Measurements from ENCODE around the gene DUS1L. TPM values are rescaled to one million over a fixed set of nuclear protein-coding genes. Genes with fewer than 3 reads are reported as not detected.

The DUS1L gene
- total RNA-seq, 1 experiment from 2014 or later: 126 TPM

GRCh38 chr17:82086941-82087906, 21.6 kb upstream of the DUS1L start:
- no peak for DNase-seq
- H3K27me3 ChIP-seq: no peaks in the 10 kb centered on the region
- H3K4me1 ChIP-seq: no peaks in the 10 kb centered on the region
- H3K4me3 ChIP-seq: no peak overlapping the region
- H3K27ac ChIP-seq: no peak overlapping the region
- peaks cover 100% of the 10 kb centered on the region for H3K36me3 ChIP-seq
- no peaks in the 10 kb centered on the region for H3K9me3 ChIP-seq (replicated peaks)

- Histone ChIP-seq H3K27me3 (no peaks in the 10 kb centered on the region), H3K27ac (no peak overlapping the region), H3K9me3 (replicated peaks) (no peaks in the 10 kb centered on the region), H3K36me3 (peaks cover 98% of the 10 kb centered on the region), H3K4me3 (no peak overlapping the region), H3K4me1 (no peaks in the 10 kb centered on the region)
- no peak for DNase-seq
Observed at GRCh38 chr17:82085931-82086764, 20.5 kb upstream of the DUS1L start.

DNA sequence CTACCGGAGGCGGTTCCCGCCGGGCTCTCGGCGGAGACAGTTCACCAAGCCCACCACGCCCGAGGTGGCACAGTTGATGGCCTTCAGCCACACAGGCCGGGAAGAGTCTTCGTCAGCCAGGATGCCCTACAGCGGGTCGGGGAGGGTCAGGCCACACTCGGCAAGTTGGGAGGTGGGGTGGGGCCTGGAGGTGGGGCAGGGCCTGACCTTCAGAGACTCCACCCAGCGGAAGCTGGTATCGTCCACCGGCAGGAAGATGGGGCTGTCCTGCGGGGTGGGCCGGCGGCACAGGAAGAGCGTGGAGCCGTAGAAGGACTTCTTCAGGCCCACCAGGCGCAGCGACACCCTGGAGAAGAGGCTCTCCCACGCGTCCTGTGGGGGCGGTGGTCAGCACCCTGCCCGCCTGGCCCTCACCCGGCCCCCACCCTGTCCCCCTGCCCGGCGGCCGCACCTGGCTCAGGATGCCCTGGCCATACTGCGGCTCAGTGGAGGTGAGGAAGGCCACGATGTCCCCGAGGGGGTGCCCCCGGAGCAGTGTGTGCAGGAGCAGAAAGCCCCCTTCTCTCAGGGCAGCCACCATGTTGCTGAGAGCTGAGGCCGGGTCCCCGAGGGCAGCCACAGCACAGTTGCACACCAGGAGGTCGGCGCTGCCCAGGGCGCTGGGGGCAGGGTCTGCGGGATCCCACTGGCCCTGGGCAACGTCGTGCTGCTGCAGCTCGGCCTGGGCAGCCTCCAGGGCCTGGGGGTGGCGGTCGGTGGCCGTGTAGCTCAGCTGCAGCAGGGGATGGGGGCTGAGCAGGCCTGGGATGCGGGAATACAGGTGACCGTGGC, 19.6 kb upstream of the DUS1L start:
- H3K27me3 ChIP-seq: no peaks in the 10 kb centered on the region
- peaks cover 98% of the 10 kb centered on the region for H3K36me3 ChIP-seq
- H3K4me3 ChIP-seq: no peak overlapping the region
- DNase-seq: no peak
- no peaks in the 10 kb centered on the region for H3K9me3 ChIP-seq (replicated peaks)
- no peak overlapping the region for H3K27ac ChIP-seq
- no peaks in the 10 kb centered on the region for H3K4me1 ChIP-seq

DNA sequence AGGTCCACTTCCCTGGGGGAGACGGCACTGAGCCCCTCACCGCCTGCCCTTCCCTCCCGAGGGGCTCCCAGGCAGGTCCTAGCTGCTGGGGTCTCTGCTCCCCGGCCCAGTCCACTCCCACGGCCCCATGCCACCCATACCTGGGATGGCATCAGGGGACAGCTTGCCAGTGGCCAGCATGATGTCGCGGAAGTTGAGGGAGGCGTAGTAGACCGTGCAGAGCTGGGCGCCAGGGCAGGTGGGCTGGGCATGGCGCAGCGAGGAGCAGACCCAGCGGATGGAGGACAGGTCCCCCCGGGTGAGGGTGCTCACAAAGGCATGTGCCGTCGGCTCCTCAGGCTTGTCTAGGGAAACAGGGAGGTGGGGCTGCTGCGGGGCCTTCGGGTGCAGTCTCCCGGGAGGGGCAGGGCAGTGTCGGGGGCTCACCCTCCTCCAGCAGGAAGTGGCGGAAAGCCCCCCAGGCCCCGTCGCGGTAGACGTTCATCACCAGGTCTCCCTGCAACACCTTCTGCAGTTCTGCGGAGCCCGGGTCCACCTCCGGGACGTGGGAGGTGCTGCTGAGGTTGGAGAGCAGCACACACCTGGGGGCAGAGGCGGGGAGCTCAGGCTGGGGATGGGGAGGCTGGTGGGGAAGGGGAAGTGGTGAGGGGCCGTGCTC, 18.9 kb upstream of the DUS1L start:
- no peaks in the 10 kb centered on the region for H3K27me3 ChIP-seq
- H3K4me1 ChIP-seq: no peaks in the 10 kb centered on the region
- no peaks in the 10 kb centered on the region for H3K9me3 ChIP-seq (replicated peaks)
- H3K36me3 ChIP-seq: peaks cover 98% of the 10 kb centered on the region
- no peak overlapping the region for H3K4me3 ChIP-seq
- DNase-seq: no peak
- H3K27ac ChIP-seq: no peak overlapping the region

GRCh38 chr17:82083533-82084359, 18.1 kb upstream of the DUS1L start:
- Histone ChIP-seq H3K4me3 (no peak overlapping the region), H3K27me3 (no peaks in the 10 kb centered on the region), H3K27ac (no peak overlapping the region), H3K36me3 (peaks cover 95% of the 10 kb centered on the region), H3K9me3 (replicated peaks) (no peaks in the 10 kb centered on the region), H3K4me1 (no peaks in the 10 kb centered on the region)
- no peak for DNase-seq

- Histone ChIP-seq H3K4me1 (no peaks in the 10 kb centered on the region), H3K36me3 (peaks cover 94% of the 10 kb centered on the region), H3K4me3 (no peak overlapping the region)
Observed at GRCh38 chr17:82083009-82083408, 17.4 kb upstream of the DUS1L start.

GRCh38 chr17:82082456-82082855, 16.9 kb upstream of the DUS1L start:
- no peak overlapping the region for H3K4me3 ChIP-seq
- no peaks in the 10 kb centered on the region for H3K4me1 ChIP-seq
- no peak overlapping the region for H3K27ac ChIP-seq
- H3K9me3 ChIP-seq (replicated peaks): no peaks in the 10 kb centered on the region
- no peak for DNase-seq
- no peaks in the 10 kb centered on the region for H3K27me3 ChIP-seq
- peaks cover 91% of the 10 kb centered on the region for H3K36me3 ChIP-seq

More at GRCh38 chr17:82083009-82083408, 17.4 kb upstream of the DUS1L start:
- Histone ChIP-seq H3K27ac (no peak overlapping the region), H3K9me3 (replicated peaks) (no peaks in the 10 kb centered on the region), H3K27me3 (no peaks in the 10 kb centered on the region)
- no peak for DNase-seq

DNA sequence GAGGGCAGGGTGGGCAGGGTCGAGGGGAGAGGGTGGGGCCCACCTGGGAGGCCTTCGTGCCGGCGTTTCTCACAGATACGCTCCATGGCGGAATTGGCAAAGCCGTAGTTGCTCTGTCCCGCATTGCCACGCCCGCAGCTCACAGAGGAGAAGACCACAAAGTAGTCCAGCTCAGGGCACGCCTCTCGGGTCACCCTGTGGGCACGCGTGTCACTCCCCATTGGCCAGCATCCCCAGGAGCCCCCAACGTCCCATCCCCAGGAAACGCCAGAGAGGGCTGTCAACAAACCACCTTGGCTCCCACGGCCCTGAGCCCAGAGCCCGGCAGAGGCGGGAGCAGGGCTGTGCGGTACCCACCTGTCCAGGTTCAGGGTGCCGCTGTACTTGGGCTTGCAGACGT, 16.4 kb upstream of the DUS1L start:
- Histone ChIP-seq H3K27ac (no peak overlapping the region), H3K4me3 (no peak overlapping the region), H3K4me1 (no peaks in the 10 kb centered on the region), H3K36me3 (peaks cover 86% of the 10 kb centered on the region), H3K9me3 (replicated peaks) (no peaks in the 10 kb centered on the region), H3K27me3 (no peaks in the 10 kb centered on the region)
- no peak for DNase-seq

GRCh38 chr17:82081546-82081945, 15.9 kb upstream of the DUS1L start:
- Histone ChIP-seq H3K27ac (no peak overlapping the region), H3K9me3 (replicated peaks) (no peaks in the 10 kb centered on the region), H3K4me3 (no peak overlapping the region), H3K36me3 (peaks cover 82% of the 10 kb centered on the region), H3K27me3 (no peaks in the 10 kb centered on the region), H3K4me1 (no peaks in the 10 kb centered on the region)
- DNase-seq: no peak

- DNase-seq: no peak
- Histone ChIP-seq H3K36me3 (peaks cover 76% of the 10 kb centered on the region), H3K27ac (no peak overlapping the region)
Observed at GRCh38 chr17:82080789-82081464, 15.3 kb upstream of the DUS1L start.

GRCh38 chr17:82080048-82080788, 14.6 kb upstream of the DUS1L start:
- Histone ChIP-seq H3K9me3 (replicated peaks) (no peaks in the 10 kb centered on the region), H3K36me3 (peaks cover 69% of the 10 kb centered on the region), H3K27ac (no peak overlapping the region), H3K4me1 (no peaks in the 10 kb centered on the region), H3K27me3 (no peaks in the 10 kb centered on the region), H3K4me3 (no peak overlapping the region)
- no peak for DNase-seq

More at GRCh38 chr17:82080789-82081464, 15.3 kb upstream of the DUS1L start:
- H3K9me3 ChIP-seq (replicated peaks): no peaks in the 10 kb centered on the region
- H3K27me3 ChIP-seq: no peaks in the 10 kb centered on the region
- H3K4me3 ChIP-seq: no peak overlapping the region
- H3K4me1 ChIP-seq: no peaks in the 10 kb centered on the region

GRCh38 chr17:82079001-82079677, 13.5 kb upstream of the DUS1L start:
- Histone ChIP-seq H3K9me3 (replicated peaks) (no peaks in the 10 kb centered on the region), H3K4me3 (no peak overlapping the region), H3K4me1 (no peaks in the 10 kb centered on the region), H3K27ac (no peak overlapping the region), H3K27me3 (no peaks in the 10 kb centered on the region), H3K36me3 (peaks cover 58% of the 10 kb centered on the region)
- no peak for DNase-seq
